NCI-H146 treated with DMSO at 0.1 percent for 48 hours (cell line): ENCODE measurements around the gene SDK1.
"Not testable (repeated sequence)": the region's sequence is repeated elsewhere in the genome, so short reads cannot be mapped to it uniquely, and the experiment has no call there.

Source experiments
- DNase-seq: peaks from one replicate; lab custom pipeline; 2025; ENCODE audit not compliant: unreplicated experiment; lab: John Stamatoyannopoulos, UW

Gene SDK1

GRCh38 chr7:4308205-4308590 lies 1007.1 kb downstream of the SDK1 start:
- no peak for DNase-seq

GRCh38 chr7:4313911-4314310 lies 1012.9 kb downstream of the SDK1 start:
- DNase-seq: not testable (repeated sequence)

GRCh38 chr7:4314316-4314715 lies 1013.3 kb downstream of the SDK1 start:
- not testable (repeated sequence) for DNase-seq
